ENCODE measurements around the gene CHTOP. TPM values are rescaled to one million over a fixed set of nuclear protein-coding genes. Genes with fewer than 3 reads are reported as not detected.
A peak's percentile ranks its signal among the peaks of the same experiment; 100 is the strongest.

Gene CHTOP
- total and polyA plus RNA-seq, 2 of the 4 experiments (the other 2 are of a cell fraction) = 33.9 to 50.8 TPM

GRCh38 chr1:153640861-153641260, 7.0 kb downstream of the CHTOP start:
- Histone ChIP-seq H3K27ac (ENCODE audit: insufficient read depth, low read length) (no peak overlapping the region), H2BK20ac (ENCODE audit: low read depth, low read length) (no peak overlapping the region), H3K56ac (ENCODE audit: extremely low read depth, insufficient read depth, low read length) (no peak overlapping the region), H3K18ac (ENCODE audit: low read depth, low read length) (no peak overlapping the region), H3K9me1 (ENCODE audit: insufficient read depth, low read length) (0 out of 2 replicates have a peak, but pooled peaks cover 5% of the 10 kb centered on the region), H2AK5ac (ENCODE audit: low read depth, low read length) (no peak overlapping the region), H2BK120ac (ENCODE audit: low read depth, low read length) (no peak overlapping the region), H3K9me3 (ENCODE audit: control insufficient read depth, insufficient read depth, low read length) (no peaks in the 10 kb centered on the region), H3K4me2 (ENCODE audit: low read depth, low read length) (no peak overlapping the region), H3K4me1 (ENCODE audit: control insufficient read depth, insufficient read depth, low read length) (no peaks in the 10 kb centered on the region; the same call in 1 of the 2 replicates), H3K36me3 (ENCODE audit: control insufficient read depth, insufficient read depth, low read length) (peaks cover 67% of the 10 kb centered on the region), H3K79me1 (ENCODE audit: low read depth in 1 of 2, low read length in 2 of 2) (peaks cover 43 to 84% of the 10 kb centered on the region in 2 experiments), H2AK9ac (replicated peaks; ENCODE audit: low read depth, low read length, poor library complexity) (no peak overlapping the region), H3K27me3 (ENCODE audit: control insufficient read depth, insufficient read depth, low read length) (no peaks in the 10 kb centered on the region), H4K20me1 (ENCODE audit: insufficient read depth, low read length) (peaks cover 21% of the 10 kb centered on the region), H4K8ac (ENCODE audit: low read depth in 2 of 2, low read length in 2 of 2) (no peak overlapping the region), H3K4ac (ENCODE audit: low read depth, low read length) (no peak overlapping the region), H2AFZ (replicated peaks; ENCODE audit: low read length, poor library complexity) (no peak overlapping the region), H4K5ac (ENCODE audit: low read depth, low read length) (no peak overlapping the region), H2BK5ac (ENCODE audit: low read depth, low read length, poor library complexity, severe bottlenecking) (no peak overlapping the region), H3K4me3 (ENCODE audit: insufficient read depth, low read depth, low read length) (no peak overlapping the region), H3K23ac (ENCODE audit: low read depth, low read length) (peak overlapping the region; percentile 25; the same call in 1 of the 2 replicates), H3K14ac (replicated peaks; ENCODE audit: low read depth, low read length) (no peak overlapping the region), H4K91ac (ENCODE audit: insufficient read depth, low read depth, low read length) (no peak overlapping the region), H2BK15ac (ENCODE audit: low read depth, low read length) (no peak overlapping the region), H3K9ac (ENCODE audit: low read depth, low read length) (no peak overlapping the region)
- BruUV-seq (replicated peaks) = no TSS peak
- CTCF ChIA-PET = interaction anchor here (1.1 kb wide), 1 partner anchor 68 kb away, joined by 3 read pairs; no protein-coding TSS in a partner anchor
- POLR2A ChIA-PET (ENCODE audit: unreplicated experiment) = no interaction called here
- in situ Hi-C loops (cut with MboI; ENCODE audit: low sequenced_read_pairs) = loop anchor here (10.0 kb wide), 1 partner anchor 126 kb away; no protein-coding TSS in a partner anchor
- DNase-seq (no peak), ATAC-seq (ENCODE audit: low read depth) (no peak)
- TF ChIP-seq POLR2A (IDR thresholded peaks at IDR 0.05; ENCODE audit: low read depth, low read length) (no peak), MXI1 (IDR thresholded peaks at IDR 0.05; ENCODE audit: borderline replicate concordance, low read depth, low read length) (no peak), CHD1 (IDR thresholded peaks at IDR 0.05; ENCODE audit: low read depth, low read length) (no peak), RCOR1 (IDR thresholded peaks at IDR 0.05; ENCODE audit: insufficient replicate concordance, low read length) (no peak), RFX5 (IDR thresholded peaks at IDR 0.05; ENCODE audit: low read depth, low read length) (no peak), CTCF (conservative IDR thresholded peaks at IDR 0.05; ENCODE audit: low read depth, low read length) (no peak), USF2 (IDR thresholded peaks at IDR 0.05; ENCODE audit: low read depth, low read length) (no peak), RAD21 (IDR thresholded peaks at IDR 0.05; ENCODE audit: low read length) (no peak), CEBPB (IDR thresholded peaks at IDR 0.05; ENCODE audit: low read depth, low read length) (no peak), MAFK (IDR thresholded peaks at IDR 0.05; ENCODE audit: low read depth, low read length) (no peak), SMC3 (IDR thresholded peaks at IDR 0.05; ENCODE audit: low read depth, low read length) (no peak), BHLHE40 (IDR thresholded peaks at IDR 0.05; ENCODE audit: low read depth, low read length) (no peak), NFE2L2 (IDR thresholded peaks at IDR 0.05; ENCODE audit: low read depth, low read length) (no peak), FOS (IDR thresholded peaks at IDR 0.05; ENCODE audit: low read depth, low read length) (no peak), ELK1 (IDR thresholded peaks at IDR 0.05; ENCODE audit: borderline replicate concordance, low read depth, low read length) (no peak), MAZ (IDR thresholded peaks at IDR 0.05; ENCODE audit: borderline replicate concordance, low read depth, low read length) (no peak)
- WGBS, 2 experiments (ENCODE audit: extremely low coverage in 2 of 2, insufficient read length in 1 of 2) = no CpG with 5 or more reads among the region's 6 CpGs
- intact Hi-C loops (cut with micrococcal nuclease) = no loop called here
- dilution Hi-C loops (cut with HindIII; ENCODE audit: low sequenced_read_pairs, unreplicated experiment) = no loop called here
